ENCODE measurements around the gene WNT3A. TPM values are rescaled to one million over a fixed set of nuclear protein-coding genes. Genes with fewer than 3 reads are reported as not detected.
A peak's percentile ranks its signal among the peaks of the same experiment; 100 is the strongest.

The WNT3A gene
- total RNA-seq, 1 experiment from 2014 or later = 1.0 TPM

GRCh38 chr1:228070173-228070572 lies 63.4 kb downstream of the WNT3A start:
- H3K4me2 ChIP-seq (ENCODE audit: low read length) = no peak overlapping the region
- DNase-seq (no peak), ATAC-seq (no peak)
- intact Hi-C loops (cut with micrococcal nuclease) = no loop called here
- H3K9me2 ChIP-seq (replicated peaks; ENCODE audit: low read length) = no peaks in the 10 kb centered on the region
- H3K27me3 ChIP-seq (ENCODE audit: low read length) = peaks cover 9% of the 10 kb centered on the region
- no peak overlapping the region for H2AFZ ChIP-seq (ENCODE audit: low read length)
- H3K36me3 ChIP-seq (ENCODE audit: low read depth, low read length) = no peaks in the 10 kb centered on the region
- H4K20me1 ChIP-seq (ENCODE audit: low read length) = no peaks in the 10 kb centered on the region; the same call in 1 of the 2 replicates
- TF ChIP-seq, protein P1, sequence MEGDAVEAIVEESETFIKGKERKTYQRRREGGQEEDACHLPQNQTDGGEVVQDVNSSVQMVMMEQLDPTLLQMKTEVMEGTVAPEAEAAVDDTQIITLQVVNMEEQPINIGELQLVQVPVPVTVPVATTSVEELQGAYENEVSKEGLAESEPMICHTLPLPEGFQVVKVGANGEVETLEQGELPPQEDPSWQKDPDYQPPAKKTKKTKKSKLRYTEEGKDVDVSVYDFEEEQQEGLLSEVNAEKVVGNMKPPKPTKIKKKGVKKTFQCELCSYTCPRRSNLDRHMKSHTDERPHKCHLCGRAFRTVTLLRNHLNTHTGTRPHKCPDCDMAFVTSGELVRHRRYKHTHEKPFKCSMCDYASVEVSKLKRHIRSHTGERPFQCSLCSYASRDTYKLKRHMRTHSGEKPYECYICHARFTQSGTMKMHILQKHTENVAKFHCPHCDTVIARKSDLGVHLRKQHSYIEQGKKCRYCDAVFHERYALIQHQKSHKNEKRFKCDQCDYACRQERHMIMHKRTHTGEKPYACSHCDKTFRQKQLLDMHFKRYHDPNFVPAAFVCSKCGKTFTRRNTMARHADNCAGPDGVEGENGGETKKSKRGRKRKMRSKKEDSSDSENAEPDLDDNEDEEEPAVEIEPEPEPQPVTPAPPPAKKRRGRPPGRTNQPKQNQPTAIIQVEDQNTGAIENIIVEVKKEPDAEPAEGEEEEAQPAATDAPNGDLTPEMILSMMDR (conservative IDR thresholded peaks at IDR 0.05; ENCODE audit: low read depth, low read length) = no peak
- TF ChIP-seq EZH2 (IDR thresholded peaks at IDR 0.05; ENCODE audit: low read length, unreplicated experiment) = no peak
- TF ChIP-seq EZH2phosphoT487 (IDR thresholded peaks at IDR 0.05; ENCODE audit: borderline replicate concordance, low read length) = no peak
- H3F3A ChIP-seq (ENCODE audit: low read length, unreplicated experiment) = no peaks in the 10 kb centered on the region
- no peak overlapping the region for H3K27ac ChIP-seq (ENCODE audit: low read length)
- H3K9me3 ChIP-seq (ENCODE audit: low read length) = no peaks in the 10 kb centered on the region
- no TSS peak for BruUV-seq (replicated peaks)
- no peaks in the 10 kb centered on the region for H3K79me2 ChIP-seq (ENCODE audit: low read length)
- no peaks in the 10 kb centered on the region for H3K4me1 ChIP-seq (ENCODE audit: insufficient read depth, low read length)
- no peak overlapping the region for H3K9ac ChIP-seq (ENCODE audit: low read length)
- POLR2A ChIA-PET (ENCODE audit: unreplicated experiment) = no interaction called here
- no peak overlapping the region for H3K4me3 ChIP-seq (ENCODE audit: low read length)
- CTCF ChIA-PET = no interaction called here

- ChIA-PET CTCF (no interaction called here), POLR2A (ENCODE audit: unreplicated experiment) (no interaction called here)
- ATAC-seq (peak; percentile 18), DNase-seq (no peak)
- no peaks in the 10 kb centered on the region for H3F3A ChIP-seq (ENCODE audit: low read length, unreplicated experiment)
- no peak overlapping the region for H3K9ac ChIP-seq (ENCODE audit: low read length)
- H3K9me2 ChIP-seq (replicated peaks; ENCODE audit: low read length) = no peaks in the 10 kb centered on the region
- no peaks in the 10 kb centered on the region for H3K4me1 ChIP-seq (ENCODE audit: insufficient read depth, low read length)
- H3K27me3 ChIP-seq (ENCODE audit: low read length) = peaks cover 9% of the 10 kb centered on the region
- intact Hi-C loops (cut with micrococcal nuclease) = no loop called here
- no TSS peak for BruUV-seq (replicated peaks)
- no peak overlapping the region for H3K4me2 ChIP-seq (ENCODE audit: low read length)
- no peaks in the 10 kb centered on the region; the same call in 1 of the 2 replicates for H4K20me1 ChIP-seq (ENCODE audit: low read length)
- H3K4me3 ChIP-seq (ENCODE audit: low read length) = no peak overlapping the region
- H3K9me3 ChIP-seq (ENCODE audit: low read length) = no peaks in the 10 kb centered on the region
- H3K27ac ChIP-seq (ENCODE audit: low read length) = no peak overlapping the region
- no peaks in the 10 kb centered on the region for H3K79me2 ChIP-seq (ENCODE audit: low read length)
- no peak overlapping the region for H2AFZ ChIP-seq (ENCODE audit: low read length)
- H3K36me3 ChIP-seq (ENCODE audit: low read depth, low read length) = no peaks in the 10 kb centered on the region
- TF ChIP-seq EZH2phosphoT487 (IDR thresholded peaks at IDR 0.05; ENCODE audit: borderline replicate concordance, low read length) (no peak), EZH2 (IDR thresholded peaks at IDR 0.05; ENCODE audit: low read length, unreplicated experiment) (no peak)
- TF ChIP-seq, protein P1 (conservative IDR thresholded peaks at IDR 0.05; ENCODE audit: low read depth, low read length) = no peak
Observed at GRCh38 chr1:228070851-228071250, 64.1 kb downstream of the WNT3A start.

DNA sequence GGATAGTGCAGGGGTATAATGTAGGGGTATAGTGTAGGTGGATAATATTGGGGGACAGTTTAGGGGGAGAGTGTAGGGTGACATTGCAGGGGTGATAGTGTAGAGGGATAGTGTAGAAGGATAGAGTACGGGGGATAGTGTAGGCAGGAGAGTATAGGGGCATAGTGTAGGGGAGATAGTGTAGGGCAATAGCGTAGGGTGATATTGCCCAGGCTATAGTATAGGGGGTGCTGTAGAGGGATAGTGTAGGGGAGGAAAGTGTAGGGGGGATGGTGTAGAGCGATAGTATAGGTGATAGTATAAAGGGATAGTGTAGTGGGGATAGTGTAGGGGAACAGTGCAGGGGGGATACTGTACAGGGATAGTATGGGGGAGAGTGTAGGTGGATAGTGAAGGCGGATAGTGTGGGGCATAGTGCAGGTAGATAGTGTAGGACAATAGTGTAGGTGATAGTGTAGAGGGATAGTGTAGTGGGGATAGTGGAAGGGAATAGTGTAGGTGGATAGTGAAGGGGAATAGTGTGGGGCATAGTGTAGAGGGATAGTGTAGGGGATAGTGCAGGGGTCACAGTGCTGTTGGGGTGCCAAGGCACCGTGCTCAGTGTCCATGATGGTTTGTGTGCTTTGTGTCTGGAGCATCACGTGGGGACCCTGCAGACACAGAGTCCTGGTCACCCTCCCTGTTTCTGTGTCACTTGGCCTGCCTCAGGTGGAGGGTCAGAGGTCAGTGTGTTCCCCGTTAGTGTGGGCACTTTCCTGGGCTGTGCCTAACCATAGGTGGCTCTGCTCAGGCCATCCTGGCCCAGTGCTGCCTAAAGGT lies 65.2 kb downstream of the WNT3A start:
- CTCF ChIA-PET = no interaction called here

More for the DNA sequence above, 65.2 kb downstream of the WNT3A start:
- H3K79me2 ChIP-seq (ENCODE audit: low read length) = no peaks in the 10 kb centered on the region
- H3K9me3 ChIP-seq (ENCODE audit: low read length) = no peaks in the 10 kb centered on the region
- H3K27ac ChIP-seq (ENCODE audit: low read length) = no peak overlapping the region
- H3K27me3 ChIP-seq (ENCODE audit: low read length) = no peaks in the 10 kb centered on the region
- intact Hi-C loops (cut with micrococcal nuclease) = no loop called here
- H2AFZ ChIP-seq (ENCODE audit: low read length) = no peak overlapping the region
- no peaks in the 10 kb centered on the region for H3F3A ChIP-seq (ENCODE audit: low read length, unreplicated experiment)
- ATAC-seq (peak; percentile 33), DNase-seq (no peak)
- POLR2A ChIA-PET (ENCODE audit: unreplicated experiment) = no interaction called here
- no peaks in the 10 kb centered on the region for H3K4me1 ChIP-seq (ENCODE audit: insufficient read depth, low read length)
- no TSS peak for BruUV-seq (replicated peaks)
- H3K36me3 ChIP-seq (ENCODE audit: low read depth, low read length) = no peaks in the 10 kb centered on the region
- H3K9ac ChIP-seq (ENCODE audit: low read length) = no peak overlapping the region
- no peaks in the 10 kb centered on the region for H3K9me2 ChIP-seq (replicated peaks; ENCODE audit: low read length)
- H3K4me2 ChIP-seq (ENCODE audit: low read length) = no peak overlapping the region
- H3K4me3 ChIP-seq (ENCODE audit: low read length) = no peak overlapping the region
- TF ChIP-seq EZH2 (IDR thresholded peaks at IDR 0.05; ENCODE audit: low read length, unreplicated experiment) = no peak
- TF ChIP-seq, protein P1 (conservative IDR thresholded peaks at IDR 0.05; ENCODE audit: low read depth, low read length) = peak; percentile 34
- no peaks in the 10 kb centered on the region; the same call in 1 of the 2 replicates for H4K20me1 ChIP-seq (ENCODE audit: low read length)

Measured in PC-3 (cell line).